GM12892 (cell line): Measurements from ENCODE around the gene TNS1.

ENCODE experiments used
- POLR2A ChIP-seq: IDR thresholded peaks from 2 replicates; pipeline ENCODE4 v1.6.1; 2011; ENCODE audit warnings: low read depth, low read length, control low read depth
- POLR2AphosphoS5 ChIP-seq: IDR thresholded peaks from 2 replicates; pipeline ENCODE4 v1.6.1; 2011; ENCODE audit warnings: low read depth, low read length, control low read depth

- TF ChIP-seq POLR2AphosphoS5 (no peak), POLR2A (no peak)
These were observed 208.4 kb downstream of the TNS1 start for GRCh38 chr2:217794133-217794986.
